Lung microvascular endothelial cell (primary cell): ENCODE data around the gene SDK1. TPM values are rescaled to one million over a fixed set of nuclear protein-coding genes. Genes with fewer than 3 reads are reported as not detected.

Source experiments
- DNase-seq, 2 donors: peaks; one replicate each; pipeline versions ENCODE4 v3.0.0 to v3.0.0-alpha.2; 2010; ENCODE audit warnings: low read depth in 2 of 2
- total RNA-seq: library from RNA; depleted of rRNA; stranded (reverse); fragments of >200 nt; gene quantifications from 2 replicates; pipeline ENCODE4 v1.2.1, GENCODE V29; 2014

Gene SDK1
- total RNA-seq, 1 donor from 2014 or later = 0.79 TPM

DNA sequence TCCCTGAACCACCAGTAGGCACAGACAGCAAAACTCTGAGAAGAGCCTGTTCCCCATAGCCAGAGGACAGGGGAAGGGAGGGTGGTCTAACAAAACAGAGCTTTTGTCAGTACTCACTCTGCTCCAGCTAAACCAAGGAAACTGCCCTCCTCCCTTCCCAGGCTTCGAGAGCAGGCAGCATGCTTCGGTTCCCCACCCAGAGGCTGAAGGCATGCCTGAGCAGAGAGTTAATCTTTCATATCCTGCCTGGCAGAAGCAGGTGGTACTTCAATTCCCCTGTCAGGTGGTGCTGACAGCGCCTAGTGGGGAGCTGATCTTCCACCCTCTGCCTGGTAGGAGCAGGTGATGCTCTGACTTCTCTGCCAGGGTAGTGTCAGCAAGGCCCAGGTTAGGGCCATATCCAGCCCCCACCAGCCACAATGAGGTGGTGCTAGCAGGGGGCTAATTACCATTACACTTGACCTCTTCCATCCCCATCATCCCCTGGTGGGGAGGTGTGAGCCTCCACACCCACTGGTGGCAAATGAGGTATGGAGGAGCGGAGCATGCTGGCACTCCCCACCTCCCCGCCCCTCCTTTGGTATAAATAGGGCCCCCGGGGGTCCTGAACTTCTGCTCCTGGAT, 35.1 kb downstream of the SDK1 start:
- no peak for DNase-seq

DNA sequence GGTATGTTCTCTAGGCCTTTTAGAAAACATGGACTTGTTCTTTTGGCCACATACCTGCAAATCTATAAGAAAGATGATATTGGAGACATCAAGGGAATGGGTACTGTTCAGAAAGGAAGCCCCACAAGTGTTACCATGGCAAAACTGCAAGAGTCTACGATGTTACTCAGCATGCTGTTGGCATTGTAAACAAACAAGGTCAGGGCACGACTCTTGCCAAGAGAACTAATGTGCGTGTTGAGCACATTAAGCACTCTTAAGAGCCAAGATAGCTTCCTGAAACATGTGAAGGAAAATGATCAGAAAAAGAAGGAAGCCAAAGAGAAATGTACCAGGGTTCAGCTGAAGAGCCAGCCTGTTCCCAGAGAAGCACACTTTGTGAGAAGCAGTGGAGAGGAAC, 37.1 kb downstream of the SDK1 start:
- no peak for DNase-seq

DNA sequence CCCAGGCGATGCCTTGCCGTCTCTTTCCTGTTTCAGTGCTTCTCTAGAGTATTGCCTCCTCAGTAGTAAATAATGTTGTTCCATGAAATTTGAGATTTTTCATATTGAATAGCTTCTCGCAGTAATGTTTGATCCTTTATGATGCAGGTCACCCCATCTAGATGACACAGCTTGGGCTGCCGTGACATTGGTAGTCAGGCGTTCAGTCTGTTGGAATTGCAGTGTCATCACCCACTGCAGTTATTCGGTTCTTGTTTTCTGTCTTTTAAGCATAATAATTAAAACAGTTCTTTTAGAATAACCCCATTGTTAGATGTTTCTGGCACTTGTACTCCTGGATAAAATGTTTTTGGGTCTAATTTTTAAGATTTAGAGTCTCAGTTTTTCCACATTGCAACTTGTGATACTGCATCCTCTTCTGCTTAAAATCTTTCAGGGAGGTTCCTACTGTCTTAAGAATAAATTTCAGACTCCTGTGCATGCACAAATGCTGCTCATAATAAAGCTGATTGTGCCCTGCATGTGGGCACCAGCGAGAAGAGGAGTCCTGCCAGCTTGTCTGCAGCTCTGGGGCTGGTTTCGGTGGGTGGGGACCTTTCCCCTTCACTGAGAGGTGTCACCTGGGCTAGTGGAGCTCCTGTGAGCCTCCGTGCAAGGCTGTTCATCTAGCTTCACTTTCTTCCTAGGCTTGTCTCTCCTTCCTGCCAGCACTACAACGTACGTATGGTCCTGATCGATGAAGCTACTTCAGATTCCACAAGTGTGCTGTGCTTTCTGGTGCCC, 44.8 kb downstream of the SDK1 start:
- DNase-seq = no peak

DNA sequence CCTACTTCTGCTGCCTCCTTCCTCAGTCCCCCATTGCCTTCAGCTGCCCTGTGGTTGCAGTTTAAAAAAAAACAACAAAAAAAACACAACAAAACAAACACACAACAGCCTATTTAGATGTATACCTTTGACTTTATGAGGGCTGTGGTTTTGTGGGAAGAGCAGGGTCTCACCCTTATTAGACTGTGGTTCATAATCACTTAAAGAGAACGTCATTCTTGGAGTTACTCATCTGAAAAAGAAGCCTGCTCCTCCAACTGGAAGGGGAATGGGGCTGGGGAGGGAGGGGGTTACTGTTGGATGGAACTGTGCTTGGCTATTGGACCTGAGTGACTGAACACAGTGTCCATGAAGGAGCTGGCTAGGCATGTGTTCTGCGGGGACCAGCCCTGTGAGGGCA, 48.1 kb downstream of the SDK1 start:
- no peak for DNase-seq

DNA sequence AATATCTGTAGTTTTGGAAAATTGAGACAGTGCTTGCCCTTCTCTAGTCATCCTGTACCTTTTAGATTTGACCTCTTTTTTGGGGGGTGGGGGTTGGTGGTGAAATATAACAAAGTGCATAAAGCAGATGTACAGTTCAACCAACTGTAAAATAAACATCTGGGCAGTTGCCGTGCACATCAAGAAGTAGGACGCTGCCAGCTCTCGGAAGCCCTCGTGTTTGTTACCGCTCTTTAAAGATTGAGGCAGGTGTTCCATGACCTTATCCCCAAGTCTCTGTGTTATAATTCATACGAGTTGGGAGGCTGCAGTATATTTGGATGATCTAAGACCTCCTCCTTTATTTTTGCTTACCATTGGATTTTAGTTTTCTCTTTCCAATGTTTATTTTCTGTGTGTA, 55.1 kb downstream of the SDK1 start:
- DNase-seq = no peak

DNA sequence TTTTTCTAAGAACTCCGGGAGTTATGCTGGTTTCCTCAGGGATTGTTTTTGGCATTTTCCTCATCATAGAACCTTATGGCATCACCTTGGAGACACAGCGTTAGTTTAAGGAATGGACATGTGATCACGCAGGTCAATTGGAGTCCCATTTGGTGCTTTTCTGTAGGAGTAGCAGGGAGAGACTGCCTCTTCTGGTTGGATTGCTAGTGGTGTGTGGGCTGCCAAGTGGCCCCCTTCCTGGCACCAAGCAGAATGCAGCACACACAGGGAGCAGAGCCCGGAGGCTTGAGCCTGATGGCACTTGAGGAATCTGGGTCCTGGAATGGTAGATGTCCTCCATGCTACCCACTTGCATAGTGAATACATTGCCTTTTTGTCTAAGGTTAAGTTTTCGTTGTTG, 57.9 kb downstream of the SDK1 start:
- DNase-seq = no peak

DNA sequence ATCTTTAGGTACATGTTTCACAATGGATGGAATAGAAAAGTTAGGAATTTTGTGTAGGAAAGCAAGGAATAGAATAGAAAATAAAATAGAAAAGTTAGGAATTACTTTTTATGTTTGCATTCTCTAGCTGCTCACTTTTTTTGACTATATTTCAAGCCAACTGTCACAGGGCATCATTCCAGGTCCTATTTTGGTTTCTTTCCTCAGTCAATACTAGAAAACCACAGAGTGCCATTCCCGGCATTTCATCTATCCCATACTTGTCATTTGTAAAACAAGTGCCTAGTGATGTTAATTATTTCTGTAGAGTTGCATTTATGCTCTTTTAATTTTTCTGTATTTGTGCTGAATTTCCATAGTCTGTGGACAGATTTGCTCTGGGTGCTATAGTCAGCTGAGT, 66.2 kb downstream of the SDK1 start:
- no peak for DNase-seq

DNA sequence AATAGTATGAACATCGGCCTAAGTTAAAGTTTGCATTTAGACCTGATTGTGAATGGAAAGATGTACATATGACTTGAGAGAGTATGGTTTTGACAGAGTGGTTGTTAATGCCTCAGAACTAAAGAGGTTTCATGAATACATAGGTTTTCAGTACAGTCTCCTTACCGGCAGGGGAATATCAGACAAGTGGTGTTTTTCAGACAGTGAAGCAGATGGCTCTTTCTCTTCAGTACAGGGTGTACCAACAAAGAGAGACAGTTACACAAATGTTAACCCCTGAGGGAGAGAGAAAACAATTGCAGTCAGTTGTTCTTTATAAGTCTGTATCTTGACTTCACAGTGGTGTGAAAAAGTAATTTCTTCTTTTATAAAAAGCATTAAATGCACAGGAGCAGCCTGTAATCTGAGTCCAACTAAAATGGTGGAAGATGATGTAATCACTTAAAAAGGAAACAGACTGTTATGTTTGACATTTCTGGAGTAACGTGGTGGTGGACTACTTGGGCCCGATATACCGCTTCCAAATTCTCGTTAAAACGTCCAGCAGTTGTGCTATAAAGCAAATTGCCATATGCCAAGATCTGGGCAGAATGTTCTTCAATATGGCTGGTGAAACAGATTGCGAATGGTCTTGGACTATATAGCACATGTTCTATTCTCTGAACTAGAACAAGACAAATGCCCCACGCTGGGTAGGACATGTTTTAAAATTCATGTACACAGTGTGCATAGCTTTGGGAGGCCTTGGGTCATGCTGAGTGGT, 69.2 kb downstream of the SDK1 start:
- no peak for DNase-seq

DNA sequence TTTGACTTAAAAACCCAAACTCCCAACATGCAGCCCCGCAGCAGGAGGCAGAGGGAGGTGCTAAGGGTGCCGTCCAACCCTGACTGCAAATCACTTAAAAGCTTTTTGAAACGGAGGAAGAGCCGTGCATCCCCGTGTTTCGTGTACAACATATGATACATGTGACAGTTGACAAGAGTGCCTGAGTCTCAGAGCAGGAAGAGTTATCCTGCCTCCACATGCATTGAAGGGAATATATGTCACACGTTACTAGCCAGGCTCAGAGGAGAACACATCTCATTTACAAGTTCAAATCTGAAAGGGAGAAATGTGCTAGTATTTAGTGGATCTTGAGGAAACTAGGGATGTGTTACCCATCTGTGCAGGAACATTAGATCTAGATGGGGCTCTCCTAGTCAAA, 69.9 kb downstream of the SDK1 start:
- DNase-seq = no peak

DNA sequence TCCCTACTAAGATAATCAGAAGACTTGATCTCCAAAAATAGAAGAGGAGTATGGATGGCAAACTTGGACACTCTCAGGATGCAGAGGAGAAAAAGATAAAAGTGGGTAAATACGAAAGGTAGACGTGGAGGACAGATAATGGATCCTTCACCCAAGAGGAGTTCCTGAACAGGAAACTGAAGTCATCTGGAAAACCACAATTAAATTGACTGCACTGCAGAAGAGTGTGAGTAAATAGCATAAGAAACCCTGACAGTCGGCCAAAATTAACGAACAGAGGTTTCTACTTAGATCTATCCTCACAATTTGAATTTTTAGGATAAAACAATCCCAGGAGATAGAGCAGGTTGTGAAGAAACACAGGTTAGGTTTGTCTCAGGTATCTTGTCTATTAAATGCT, 70.5 kb downstream of the SDK1 start:
- no peak for DNase-seq

DNA sequence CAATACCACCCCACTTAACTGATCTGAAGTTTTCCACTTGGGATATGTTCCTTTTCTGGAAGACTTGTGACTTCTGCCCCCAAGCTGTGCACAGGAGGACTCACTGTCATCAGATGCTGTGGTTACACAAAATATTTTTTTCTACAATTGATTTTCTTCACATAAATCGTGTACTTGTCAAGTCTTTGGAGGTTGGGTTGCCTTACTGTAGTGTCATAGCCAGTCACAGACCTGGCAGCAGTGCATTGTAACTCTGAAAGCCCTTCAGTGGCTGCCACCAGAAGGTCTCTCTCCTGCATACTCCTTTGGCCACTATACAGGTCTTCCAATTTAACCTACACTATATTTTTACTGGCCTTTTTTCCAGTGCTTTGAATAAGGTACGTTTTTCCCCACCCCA, 73.2 kb downstream of the SDK1 start:
- DNase-seq = no peak

DNA sequence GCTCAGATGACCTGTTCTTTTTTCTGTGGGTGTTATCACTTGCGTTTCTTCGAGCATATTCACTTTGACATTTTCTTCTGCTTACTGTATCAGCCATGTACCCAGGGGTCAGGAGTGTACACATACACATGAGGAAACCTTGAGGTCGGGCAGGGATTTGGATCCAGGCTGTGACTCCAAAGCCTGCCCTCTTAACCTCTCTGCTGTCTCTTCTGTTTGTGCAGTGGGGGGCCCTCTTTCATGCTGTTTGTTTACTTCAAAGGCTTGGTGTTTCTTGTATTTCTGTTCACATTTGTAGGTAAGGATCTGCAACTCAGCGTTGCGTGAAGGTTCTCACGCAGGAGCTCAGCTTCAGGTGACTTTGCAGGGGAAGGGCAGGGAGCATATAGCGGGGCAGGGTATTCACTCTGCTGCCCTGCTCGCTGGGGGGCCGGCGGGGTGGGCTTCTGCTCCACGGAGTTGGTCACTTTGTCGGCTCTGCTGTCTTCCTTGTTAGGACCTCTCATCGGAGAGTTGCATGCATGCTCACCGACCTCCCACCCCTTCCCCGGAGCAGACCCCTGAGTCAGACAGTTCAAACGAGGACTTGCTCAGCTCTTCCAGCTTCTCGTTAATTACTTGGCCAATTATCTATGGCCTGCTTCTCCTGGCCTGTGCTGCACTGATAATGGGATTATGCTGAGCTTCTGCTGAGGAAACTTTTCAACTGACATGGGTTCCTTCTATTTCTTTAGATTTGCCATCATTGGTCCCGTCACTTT, 77.5 kb downstream of the SDK1 start:
- DNase-seq = no peak

DNA sequence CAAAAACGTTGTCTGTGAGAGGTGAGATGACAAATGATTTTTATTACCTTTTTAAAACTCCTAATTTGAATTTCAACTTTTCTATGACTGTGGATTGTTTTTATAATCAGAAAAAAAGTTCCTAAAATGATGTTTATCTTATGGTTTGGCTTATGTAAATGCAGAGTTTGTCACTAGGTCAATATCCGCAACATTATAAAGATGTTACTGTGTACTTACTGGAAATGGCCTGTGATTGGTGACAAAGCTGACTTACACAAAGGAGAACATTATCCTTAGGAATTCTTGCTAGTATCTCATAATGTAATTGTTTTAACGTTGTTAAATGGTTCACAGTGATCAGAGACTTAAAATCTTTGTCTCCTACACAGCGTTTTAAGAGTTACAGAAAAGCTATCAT, 79.0 kb downstream of the SDK1 start:
- no peak for DNase-seq

DNA sequence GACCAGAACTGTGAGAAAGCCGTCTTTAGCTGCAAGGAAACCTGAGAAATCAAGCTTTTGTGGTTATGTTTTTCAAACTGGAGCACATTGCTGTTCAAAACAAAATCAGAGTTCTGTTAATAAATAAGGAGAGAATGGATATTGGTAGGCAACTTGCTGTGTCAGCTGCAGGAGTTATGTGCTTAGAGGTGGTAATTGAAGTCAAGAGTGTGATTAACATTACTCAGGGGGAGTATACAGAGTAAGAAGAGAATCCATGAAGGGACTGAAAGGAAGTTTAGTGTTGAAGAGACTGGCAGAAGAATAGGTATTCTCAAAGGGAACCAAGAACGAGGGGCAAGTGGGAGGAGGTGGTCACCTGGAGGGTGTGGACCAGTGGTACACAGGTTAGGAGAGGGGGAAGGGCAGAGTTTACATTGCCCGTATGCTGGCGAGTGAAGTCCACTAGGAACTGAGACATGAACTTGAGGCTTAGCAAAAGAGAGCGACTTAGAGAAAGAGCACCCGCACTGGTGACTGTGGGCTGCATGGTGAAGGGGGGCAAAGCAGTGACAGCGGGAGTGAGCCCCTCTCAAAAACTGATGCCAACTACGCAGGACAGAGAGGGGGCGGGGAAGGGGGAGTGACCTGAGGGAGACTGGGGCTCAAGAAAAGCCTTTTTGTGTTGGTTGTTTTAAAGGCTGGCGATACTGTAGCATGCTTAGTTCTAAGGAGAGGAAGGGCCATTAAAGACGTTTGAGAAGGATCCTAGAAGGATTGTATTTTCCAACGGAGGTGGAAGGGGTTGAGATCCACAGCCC, 80.0 kb downstream of the SDK1 start:
- no peak for DNase-seq

DNA sequence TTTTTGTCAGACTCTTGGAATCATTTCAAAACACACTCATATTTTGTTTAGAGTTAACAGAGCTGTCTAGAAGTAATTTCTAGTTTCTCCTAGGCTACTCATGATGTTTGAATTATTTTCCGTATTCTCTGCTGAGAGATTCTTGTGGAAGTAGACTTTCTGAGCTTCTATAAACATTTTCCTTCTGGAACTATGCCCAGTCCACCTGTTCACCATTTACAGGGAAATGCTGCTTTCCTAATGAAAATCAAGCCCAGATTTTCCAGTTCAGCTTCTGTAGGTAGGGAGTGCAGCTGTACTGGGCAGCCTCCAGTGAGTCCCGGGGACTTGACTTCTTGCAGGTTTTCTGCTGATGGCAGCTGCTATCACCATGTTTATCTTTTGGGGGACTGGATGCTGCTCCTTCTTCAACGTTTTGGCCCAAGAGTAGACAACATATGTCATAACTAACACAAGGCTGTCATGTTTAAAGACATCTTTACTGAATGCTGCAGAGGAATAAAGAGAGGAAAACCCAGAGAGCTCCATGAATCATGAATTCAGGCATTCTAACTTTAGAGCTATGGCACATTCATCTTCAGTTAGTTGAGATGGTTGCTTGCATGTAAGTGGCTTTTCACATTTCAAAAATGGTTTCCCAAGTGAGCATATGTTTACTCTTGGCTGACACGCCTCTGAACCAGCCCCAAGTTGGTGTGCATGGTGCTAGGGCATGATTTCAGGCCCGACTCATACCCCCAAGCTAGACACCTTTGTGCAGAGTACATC, 85.6 kb downstream of the SDK1 start:
- no peak for DNase-seq

DNA sequence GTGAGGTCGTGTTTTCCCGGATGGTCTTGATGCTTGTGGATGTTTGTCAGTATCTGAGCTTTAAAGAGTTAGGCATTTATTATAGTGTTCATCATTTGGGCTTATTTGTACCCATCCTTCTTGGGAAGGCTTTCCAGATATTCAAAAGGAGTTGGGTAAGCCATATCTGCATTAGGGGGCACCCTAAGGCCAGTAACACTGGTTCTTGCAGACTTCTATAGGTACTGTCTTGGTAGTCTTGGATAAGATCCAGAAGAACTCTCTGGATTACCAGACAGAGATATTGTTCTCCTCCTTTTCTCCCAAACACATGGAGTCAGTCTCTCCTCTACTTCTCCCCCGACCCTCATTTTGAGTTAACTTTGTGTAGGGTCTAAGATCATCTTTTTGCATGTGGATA, 92.8 kb downstream of the SDK1 start:
- no peak for DNase-seq

DNA sequence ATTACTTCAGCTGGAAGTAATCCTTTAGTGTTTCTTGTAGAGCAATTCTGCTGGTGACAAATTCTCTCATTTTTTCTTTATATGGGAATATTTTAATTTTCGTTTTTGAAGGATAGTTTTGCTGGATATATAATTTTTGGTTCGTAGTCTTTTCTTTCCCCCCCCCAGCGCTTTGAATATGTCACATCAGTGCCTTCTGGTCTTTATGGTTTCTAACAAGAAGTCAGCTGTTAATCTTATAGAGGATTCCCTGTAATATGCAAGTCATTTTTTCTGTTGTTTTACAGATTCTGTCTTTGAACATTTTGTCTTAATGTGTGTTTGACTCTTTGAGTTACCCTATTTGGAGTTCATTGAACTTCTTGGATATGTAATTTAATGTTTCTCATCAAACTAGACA, 96.3 kb downstream of the SDK1 start:
- DNase-seq = no peak

DNA sequence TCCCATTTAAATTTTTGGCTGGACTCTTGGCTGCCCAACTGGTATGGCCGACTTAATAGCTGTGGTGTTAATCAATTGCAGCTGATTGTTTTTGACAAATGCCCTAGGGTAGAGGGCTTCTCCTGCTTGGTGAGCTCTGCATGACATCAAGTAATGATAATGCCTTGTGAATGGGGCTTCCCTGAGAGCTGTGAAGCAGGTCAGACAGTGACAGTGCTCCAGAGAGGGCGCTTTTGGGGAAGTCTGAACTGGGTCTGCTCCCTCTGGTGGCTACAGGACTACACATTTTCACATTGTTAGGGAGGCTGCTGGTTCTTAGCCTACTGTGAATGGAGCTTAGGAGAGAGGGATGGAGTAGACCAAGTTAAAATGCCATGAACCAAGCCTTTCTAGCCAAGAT, 98.8 kb downstream of the SDK1 start:
- DNase-seq = peak; percentile 6 to 22

DNA sequence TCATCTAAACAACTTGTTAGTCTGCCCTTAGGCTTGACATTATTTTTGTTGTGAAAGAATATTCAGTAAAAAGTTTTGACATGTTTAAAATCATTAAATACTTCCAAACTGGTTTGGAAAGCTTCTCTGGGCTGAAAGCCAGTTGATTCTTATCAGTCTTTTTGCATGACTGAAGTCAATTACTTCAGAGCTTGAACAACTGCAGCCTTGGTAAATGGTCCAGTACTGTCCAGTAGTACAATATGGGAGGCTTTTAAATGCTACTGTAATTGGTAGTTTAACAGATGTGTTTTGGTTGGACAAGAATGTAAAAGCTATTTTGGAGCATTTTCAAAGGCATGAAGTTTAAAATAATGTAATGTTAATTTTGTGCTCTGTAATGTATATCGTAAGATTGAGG, 103.4 kb downstream of the SDK1 start:
- peak; percentile 15 to 20 for DNase-seq

DNA sequence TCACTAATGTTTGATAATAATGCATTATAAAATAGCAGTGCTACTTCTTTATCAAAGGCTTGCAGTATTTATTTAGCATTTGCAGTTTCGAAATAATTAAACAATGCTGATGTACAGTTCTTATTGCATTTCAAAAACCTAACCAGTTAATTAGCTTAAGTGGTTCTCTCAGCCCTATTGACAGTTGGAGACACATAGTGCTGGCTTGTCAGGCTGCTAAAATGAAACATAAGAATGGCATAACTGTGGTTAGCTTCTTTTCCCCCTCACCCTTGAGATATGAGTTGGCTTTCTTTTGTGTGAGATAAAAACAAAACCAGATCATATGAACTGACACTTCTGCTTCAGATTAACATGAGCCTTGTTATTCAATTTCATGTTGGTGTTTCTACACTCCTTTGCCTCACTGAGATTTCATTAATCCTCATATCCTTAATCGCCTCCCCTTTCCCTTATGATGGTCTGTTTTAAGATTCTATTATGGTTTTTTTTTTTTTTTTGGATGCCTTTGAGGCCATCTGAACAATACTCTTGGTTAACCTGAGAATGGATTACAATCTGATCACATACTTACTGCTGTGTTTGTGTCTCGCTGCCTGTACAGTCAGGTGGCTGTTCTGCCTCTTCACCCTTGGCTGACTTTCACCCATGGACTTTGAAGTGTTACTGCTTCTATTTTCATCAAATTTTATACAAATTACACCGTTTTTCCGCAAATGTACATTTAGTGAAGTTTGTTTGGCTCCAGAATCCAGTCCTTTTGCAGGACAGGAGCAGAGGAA, 108.0 kb downstream of the SDK1 start:
- DNase-seq = no peak
